K562 (cell line): ENCODE measurements around the gene HOXB5. TPM values are rescaled to one million over a fixed set of nuclear protein-coding genes. Genes with fewer than 3 reads are reported as not detected.

Experiments used
- BRCA1 ChIP-seq, 2 experiments: fragments of 450-650 bp in 1 of 2; sonication (generic) in 1 of 2; formaldehyde crosslinking in 1 of 2; IDR thresholded peaks; 2 replicates each; pipeline versions ENCODE4 v1.5.0 to v1.6.1; 2017 to 2020; ENCODE audit warnings: mild to moderate bottlenecking in 1 of 2, missing genetic modification reagents in 1 of 2
- CBFA2T2 ChIP-seq: fragments of 450-650 bp; conservative IDR thresholded peaks from 2 replicates; pipeline ENCODE4 v1.6.1; 2017; ENCODE audit warnings: mild to moderate bottlenecking
- CBFA2T3 ChIP-seq: fragments of 450-650 bp; IDR thresholded peaks from 2 replicates; pipeline ENCODE4 v1.6.1; 2017
- CHD7 ChIP-seq: fragments of 200-600 bp; sonication (generic); IDR thresholded peaks from one replicate; pipeline ENCODE4 v1.6.1; 2012; ENCODE audit warnings: mild to moderate bottlenecking, low read depth, low read length, inconsistent platforms
- E2F1 ChIP-seq: sonication (generic); formaldehyde crosslinking; IDR thresholded peaks from 2 replicates; pipeline ENCODE4 v1.8.1; 2023; ENCODE audit warnings: mild to moderate bottlenecking, missing genetic modification reagents, moderate library complexity
- ELF4 ChIP-seq: fragments of 450-650 bp; formaldehyde crosslinking; IDR thresholded peaks from 2 replicates; pipeline ENCODE4 v1.4.0; 2022; ENCODE audit warnings: missing genetic modification characterization
- EP400 ChIP-seq: fragments of 450-650 bp; IDR thresholded peaks from 2 replicates; pipeline ENCODE4 v1.6.1; 2017; ENCODE audit warnings: antibody characterized with exemption, mild to moderate bottlenecking, moderate library complexity
- GABPB1 ChIP-seq: sonication (generic); formaldehyde crosslinking; IDR thresholded peaks from 2 replicates; pipeline ENCODE4 v1.8.0; 2022; ENCODE audit warnings: mild to moderate bottlenecking, missing genetic modification reagents
- HNRNPK ChIP-seq: fragments of 200-400 bp; formaldehyde crosslinking; IDR thresholded peaks from one replicate; pipeline ENCODE4 v1.6.1; 2018; ENCODE audit warnings: mild to moderate bottlenecking, low read depth, low read length; ENCODE audit not compliant: poor library complexity, severe bottlenecking
- MAZ ChIP-seq, 2 experiments: fragments of 450-650 bp in 1 of 2; sonication (generic) in 1 of 2; formaldehyde crosslinking; IDR thresholded peaks in 1 of 2; conservative IDR thresholded peaks in 1 of 2; 2 replicates each; pipeline versions ENCODE4 v1.4.0 to v1.5.0; 2020; ENCODE audit warnings: mild to moderate bottlenecking in 1 of 2, missing genetic modification reagents in 1 of 2
- MEIS2 ChIP-seq: fragments of 450-650 bp; IDR thresholded peaks from 2 replicates; pipeline ENCODE4 v1.6.1; 2014; ENCODE audit warnings: mild to moderate bottlenecking; ENCODE audit not compliant: partially characterized antibody
- NBN ChIP-seq: fragments of 450-650 bp; IDR thresholded peaks from 2 replicates; pipeline ENCODE4 v1.6.1; 2016; ENCODE audit warnings: low read depth, mild to moderate bottlenecking
- NEUROD1 ChIP-seq: fragments of 150-350 bp; IDR thresholded peaks from 2 replicates; pipeline ENCODE4 v1.6.1; 2014; ENCODE audit warnings: borderline replicate concordance, low read length, low read depth; ENCODE audit not compliant: partially characterized antibody
- NFYB ChIP-seq: IDR thresholded peaks from 2 replicates; pipeline ENCODE4 v1.6.1; 2011; ENCODE audit warnings: mild to moderate bottlenecking, moderate library complexity; ENCODE audit not compliant: insufficient read length; ENCODE audit errors: extremely low read depth
- SIX5 ChIP-seq, 2 experiments: IDR thresholded peaks; 2 replicates each; pipeline ENCODE4 v1.6.1; 2011; ENCODE audit warnings: low read length in 2 of 2, borderline replicate concordance in 1 of 2, low read depth in 1 of 2, mild to moderate bottlenecking in 1 of 2, moderate library complexity in 1 of 2; ENCODE audit not compliant: insufficient read depth in 1 of 2
- TEAD1 ChIP-seq, 2 experiments: fragments of 450-650 bp in 1 of 2; sonication (generic) in 1 of 2; formaldehyde crosslinking; IDR thresholded peaks; 2 replicates each; pipeline versions ENCODE4 v1.4.0 to v1.8.0; 2020 to 2022; ENCODE audit warnings: mild to moderate bottlenecking in 2 of 2, missing genetic modification reagents in 1 of 2
- polyA plus RNA-seq, 8 experiments: library from polyadenylated mRNA; depleted of rRNA in 4 of 8; stranded (reverse) in 5 of 8; unstranded in 3 of 8; fragments of >200 nt; fragmentation: Nextera tagmentation in 2 of 8; fragmentation: Illumina TruSeq in 1 of 8; extraction: Ambion mirVana in 2 of 8; extraction: Trizol in 1 of 8; gene quantifications; 2 replicates each; pipeline versions ENCODE4 v1.2.1 to v1.2.3, GENCODE V29; 2011 to 2014; ENCODE audit warnings: inconsistent platforms in 1 of 8, missing spikeins in 1 of 8
- total RNA-seq, 7 experiments: library from RNA; depleted of rRNA in 6 of 7; stranded (reverse); fragments of >200 nt in 6 of 7; fragmentation: Illumina TruSeq in 2 of 7; extraction: Trizol in 2 of 7; gene quantifications; 2 replicates each; pipeline versions ENCODE4 v1.2.1 to v1.2.3, GENCODE V29; 2011 to 2021; ENCODE audit warnings: low replicate concordance in 1 of 7

HOXB5 gene
- total and polyA plus RNA-seq, 9 of the 15 experiments (the other 6 are each of a cell fraction or from before 2014, with no cell fraction given), result 0.24 to 2.7 (median 0.65) TPM

- TF ChIP-seq CHD7, result no peak
- 0 out of 2 replicates have a peak, but pooled peaks have one; percentile 50 for TF ChIP-seq E2F1 (CRISPR knock-in tag)
- TF ChIP-seq NEUROD1, result peak; percentile 41
- 0 out of 4 replicates have a peak, but pooled peaks of 1 of the 2 experiments have one; percentile 46 for TF ChIP-seq TEAD1 (CRISPR knock-in tag; IDR thresholded peaks at IDR 0.05)
- no peak for TF ChIP-seq HNRNPK
- peak; percentile 48 for TF ChIP-seq MEIS2
- TF ChIP-seq NBN, result 0 out of 2 replicates have a peak, but pooled peaks have one; percentile 57
- peak; percentile 73 for TF ChIP-seq CBFA2T3
- peak; percentile 40; the same call in 1 of the 2 replicates for TF ChIP-seq CBFA2T2
- TF ChIP-seq SIX5 (IDR thresholded peaks at IDR 0.05; ENCODE audit: borderline replicate concordance in 1 of 2, insufficient read depth in 1 of 2, low read depth in 1 of 2, low read length in 2 of 2), result no peak
- TF ChIP-seq EP400, result peak; percentile 47; the same call in 1 of the 2 replicates
- TF ChIP-seq NFYB, result no peak
- no peak for TF ChIP-seq GABPB1 (CRISPR knock-in tag)
- peak; percentile 66; the same call in 1 of the 2 replicates for TF ChIP-seq ELF4 (CRISPR knock-in tag)
- no peak for TF ChIP-seq BRCA1 (IDR thresholded peaks at IDR 0.05)
- no peak for TF ChIP-seq BRCA1 (CRISPR knock-in tag; IDR thresholded peaks at IDR 0.05)
- TF ChIP-seq MAZ (CRISPR knock-in tag; conservative IDR thresholded peaks at IDR 0.05 in 1 of 2, IDR thresholded peaks at IDR 0.05 in 1 of 2), result peak in 1 of 2 experiments; percentile 48; a peak in 2 of 4 replicates
These were observed 30.0 kb upstream of the HOXB5 start (continued) for GRCh38 chr17:48623583-48623982.
